H4 (cell line): ENCODE results near the gene KIRREL1. TPM values are rescaled to one million over a fixed set of nuclear protein-coding genes. Genes with fewer than 3 reads are reported as not detected.

ENCODE experiments used
- DNase-seq: peaks from one replicate; pipeline ENCODE4 v3.0.0-alpha.2; 2015; ENCODE audit warnings: low spot score
- total RNA-seq: library from RNA; depleted of rRNA; stranded (reverse); fragments of >200 nt; shearing (Covaris generic); gene quantifications from 2 replicates; pipeline ENCODE4 v1.2.3, GENCODE V29; 2014

The KIRREL1 gene
- total RNA-seq, 1 experiment from 2014 or later = 38.4 TPM

- DNase-seq = no peak
These were observed 18.1 kb upstream of the KIRREL1 start for GRCh38 chr1:157975228-157975950.

DNA sequence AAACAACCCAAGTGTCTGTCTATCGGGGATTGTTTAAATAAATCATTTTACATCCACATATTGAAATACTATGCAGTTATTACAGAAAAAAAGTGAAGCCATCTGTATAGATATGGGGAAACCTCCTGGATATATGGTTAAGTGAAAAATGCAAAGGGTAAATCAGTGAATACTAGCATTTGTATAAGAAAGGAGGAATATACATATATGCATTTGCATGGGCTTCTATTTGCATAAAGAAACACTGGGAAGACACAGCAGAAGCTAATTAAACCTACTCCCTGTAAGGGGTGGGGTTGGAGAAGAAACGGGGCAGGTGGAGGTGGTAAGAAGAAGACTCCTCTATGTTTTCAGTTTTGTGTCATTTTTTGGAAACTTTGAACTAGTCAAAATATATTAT is 16.6 kb upstream of the KIRREL1 start:
- DNase-seq = no peak

DNA sequence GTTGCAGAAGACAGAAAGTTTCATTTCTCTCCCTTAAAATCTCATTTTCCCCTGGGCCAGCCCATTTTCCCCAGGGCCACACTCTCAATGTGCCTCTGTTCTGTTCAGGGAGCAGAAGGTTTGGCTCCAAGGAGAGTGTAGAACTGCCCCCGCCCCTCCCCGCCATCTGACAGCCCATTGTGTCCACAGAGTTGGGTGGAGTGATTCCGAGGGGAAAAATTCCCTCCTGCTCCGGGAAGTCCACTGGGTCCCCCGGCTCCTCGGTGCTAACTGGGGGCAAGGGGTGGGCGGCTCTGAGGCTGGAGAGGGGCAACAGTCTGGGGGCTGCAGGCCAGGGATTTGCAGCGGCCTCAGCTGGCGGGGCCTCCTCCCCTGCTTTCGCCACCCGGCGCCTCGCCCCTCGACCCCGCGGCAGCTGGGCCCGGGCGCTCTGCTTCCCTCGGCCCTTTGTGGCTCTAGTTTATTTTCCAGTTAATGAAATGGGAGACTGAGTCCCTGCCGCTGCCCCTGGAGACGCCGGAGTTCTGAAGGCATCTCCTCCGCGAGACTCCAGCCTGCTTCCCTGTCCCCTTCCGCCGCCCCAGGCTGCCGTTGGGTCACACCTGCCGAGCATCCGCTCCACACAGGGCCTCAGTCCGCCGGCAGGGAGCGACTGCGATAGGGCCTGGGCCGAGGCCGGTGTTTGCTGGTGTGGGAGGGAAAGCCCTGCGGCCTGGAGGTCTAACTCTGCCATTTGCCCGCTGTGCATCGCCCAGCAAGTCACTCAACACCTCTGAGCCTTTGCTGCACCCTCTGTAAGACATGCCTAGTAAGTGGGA is 14.7 kb upstream of the KIRREL1 start:
- no peak for DNase-seq

DNA sequence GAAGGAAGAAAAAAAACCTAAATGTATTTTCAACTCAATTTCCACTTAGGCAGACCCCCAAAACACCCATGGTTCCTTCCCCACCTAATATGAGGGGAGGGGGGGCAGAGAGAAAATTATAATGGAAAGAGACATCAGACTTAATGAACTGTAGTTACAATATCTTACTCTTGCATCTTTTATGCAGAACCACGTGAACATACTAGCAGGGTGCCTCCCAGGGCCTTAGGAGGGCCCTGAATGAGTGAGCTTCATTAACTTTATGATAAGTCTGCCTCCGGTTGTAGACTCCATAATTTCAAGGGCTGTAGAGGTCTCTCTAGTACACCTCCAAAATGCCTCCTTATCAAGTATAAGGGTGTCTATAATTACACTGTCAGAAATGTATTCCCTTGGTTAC is 11.3 kb upstream of the KIRREL1 start:
- no peak for DNase-seq

GRCh38 chr1:157983787-157984186 is 9.7 kb upstream of the KIRREL1 start:
- DNase-seq = no peak

- DNase-seq = no peak
These were observed 9.0 kb upstream of the KIRREL1 start for GRCh38 chr1:157984469-157984868.

GRCh38 chr1:157985473-157985872 is 8.0 kb upstream of the KIRREL1 start:
- DNase-seq = no peak

DNA sequence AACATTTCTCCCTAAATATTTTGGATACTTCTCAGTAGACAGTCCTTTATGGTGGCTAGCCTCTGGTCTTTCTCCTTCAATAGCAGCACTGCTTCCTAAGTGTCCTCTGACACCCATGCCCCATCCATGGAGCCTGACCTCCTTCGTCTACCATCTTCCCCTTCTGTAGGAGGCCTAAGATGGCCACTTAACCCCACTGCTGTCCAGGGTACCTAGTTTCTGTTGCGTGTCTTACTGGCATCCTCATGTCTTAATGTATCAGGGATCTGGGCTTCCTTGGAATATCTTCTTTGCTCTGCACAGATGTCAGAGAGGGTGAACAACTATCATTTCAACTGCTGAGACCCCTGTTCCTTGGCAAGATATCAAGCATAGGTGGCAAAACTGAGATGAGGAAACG is 5.4 kb upstream of the KIRREL1 start:
- DNase-seq = no peak

GRCh38 chr1:157992031-157992832 is 1.2 kb upstream of the KIRREL1 start:
- DNase-seq = peak; percentile 57

- DNase-seq = peak; percentile 42
These were observed 655 bp upstream of the KIRREL1 start for GRCh38 chr1:157992833-157993146.

DNA sequence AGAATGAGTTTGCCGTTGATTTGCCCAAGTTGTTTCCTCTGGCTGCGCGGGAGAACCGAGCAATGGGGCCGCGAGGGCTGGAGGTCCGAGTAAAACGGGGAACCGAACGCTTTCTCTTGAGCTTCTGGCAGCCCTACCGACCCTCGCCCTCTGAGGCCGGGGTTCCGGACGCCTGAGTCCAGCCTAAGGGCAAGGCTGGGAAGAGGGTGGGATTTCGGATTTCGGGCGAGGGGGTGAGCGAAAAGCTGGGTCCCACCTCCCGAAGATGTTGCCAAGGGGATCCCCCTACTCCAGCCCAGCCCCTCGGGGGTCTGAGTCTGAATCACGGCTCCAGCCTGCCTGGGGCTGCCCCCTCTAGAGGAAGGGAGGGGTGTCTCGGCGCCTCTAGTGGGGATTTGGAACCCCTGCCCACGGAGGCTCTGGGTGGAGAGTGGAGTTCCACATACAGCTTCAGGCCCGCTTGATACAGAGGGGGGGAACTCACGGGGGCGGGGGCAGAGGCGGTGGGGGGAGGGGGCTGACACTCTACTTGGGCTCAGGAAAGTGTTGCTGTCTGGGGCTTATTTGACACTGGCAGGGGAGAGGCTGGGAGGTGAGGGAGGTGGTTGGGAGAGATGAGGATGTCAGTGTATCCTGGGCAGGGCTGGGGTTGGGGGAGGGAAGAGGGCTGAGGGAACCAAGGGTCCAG is 617 bp downstream of the KIRREL1 start:
- DNase-seq = no peak

DNA sequence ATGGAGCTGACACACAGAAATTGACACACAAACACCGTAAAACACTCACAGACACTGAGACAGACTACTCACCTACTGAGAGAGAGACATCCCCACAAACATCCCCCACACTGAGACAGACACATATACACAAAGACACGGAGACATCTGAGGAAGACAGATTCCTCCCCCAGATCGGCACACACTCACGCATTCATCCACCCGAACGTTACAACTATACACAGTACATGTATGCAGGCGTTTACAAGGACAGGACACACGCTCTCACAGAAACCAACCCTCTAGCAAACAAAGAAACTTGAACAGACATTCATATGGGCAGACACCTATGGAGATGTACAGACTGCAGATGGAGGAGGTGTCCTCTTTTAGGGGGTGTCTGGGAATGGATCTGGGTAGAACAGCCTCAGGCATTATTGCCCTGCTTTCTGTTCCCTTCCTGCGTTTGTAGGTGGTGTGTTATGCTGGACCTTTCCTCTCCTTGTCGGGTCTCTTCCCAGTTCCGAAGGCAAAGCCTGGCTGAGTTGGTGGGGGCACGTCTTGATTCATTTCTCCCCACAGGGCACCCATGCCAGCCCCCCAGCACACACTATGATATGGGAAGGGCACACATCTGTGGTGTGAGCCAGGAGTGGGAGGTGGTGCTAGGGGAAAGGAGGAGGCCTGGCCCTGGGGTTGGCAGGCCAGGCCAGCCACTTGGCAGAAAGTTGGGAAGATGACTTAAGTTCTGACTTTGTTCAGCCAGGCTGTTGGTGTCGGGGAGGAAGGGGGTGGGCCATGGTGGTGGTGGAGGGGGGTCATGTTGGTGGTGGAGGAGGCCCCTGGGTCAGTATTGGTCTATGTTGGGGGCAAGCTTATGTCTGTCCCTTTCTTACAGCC is 1.5 kb downstream of the KIRREL1 start:
- DNase-seq = no peak

DNA sequence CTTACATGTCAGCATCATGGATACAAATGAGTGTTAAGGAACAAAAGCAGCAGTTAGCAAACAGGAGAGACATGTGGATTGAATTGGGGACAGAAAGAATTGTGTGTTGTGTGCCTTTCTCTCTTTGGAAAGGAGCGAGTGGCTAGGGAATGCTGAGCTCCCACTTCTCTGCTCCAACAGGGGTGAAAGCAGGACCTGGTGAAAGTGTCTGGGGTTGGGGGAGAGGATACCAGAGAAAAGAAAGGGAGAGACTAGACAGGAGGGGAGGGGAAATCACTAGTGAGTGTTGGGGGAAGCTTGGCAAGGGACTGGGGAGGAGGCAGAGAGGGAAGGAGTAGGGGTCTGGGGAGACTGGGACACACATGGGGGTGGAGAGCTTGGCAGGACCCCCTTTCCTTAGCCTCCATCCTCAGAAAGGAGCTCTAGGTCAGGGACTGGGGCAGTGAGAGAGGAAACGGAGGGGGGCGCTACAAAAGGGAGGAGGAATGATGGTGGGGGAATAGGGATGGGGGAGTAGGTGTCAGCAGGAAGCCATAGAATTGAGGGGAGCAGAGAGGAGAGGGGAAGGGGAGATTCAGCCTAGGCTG is 2.2 kb downstream of the KIRREL1 start:
- no peak for DNase-seq

- DNase-seq = no peak
These were observed 3.0 kb downstream of the KIRREL1 start for GRCh38 chr1:157996433-157996832.

DNA sequence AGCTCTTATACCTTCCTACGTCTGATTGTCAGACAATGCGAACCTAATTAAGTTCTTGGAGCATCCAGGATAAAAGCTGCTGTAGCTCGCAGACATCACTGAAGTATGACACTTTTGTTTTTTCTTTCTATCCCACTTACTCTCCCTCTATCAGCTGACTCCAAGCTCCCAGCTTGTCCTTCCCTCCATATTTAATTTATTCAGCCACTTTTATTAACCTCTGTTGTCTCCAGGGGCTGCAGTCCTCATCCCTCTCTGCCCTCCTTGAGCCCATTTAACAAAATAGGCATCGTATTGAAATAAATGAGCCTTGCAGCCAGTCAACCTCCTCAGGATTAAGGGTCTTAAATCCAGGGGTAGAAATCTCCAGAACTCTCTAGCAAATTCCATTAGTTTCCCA is 7.1 kb downstream of the KIRREL1 start:
- DNase-seq = no peak

- peak; percentile 26 for DNase-seq
These were observed 8.7 kb downstream of the KIRREL1 start for GRCh38 chr1:158002022-158002630.

DNA sequence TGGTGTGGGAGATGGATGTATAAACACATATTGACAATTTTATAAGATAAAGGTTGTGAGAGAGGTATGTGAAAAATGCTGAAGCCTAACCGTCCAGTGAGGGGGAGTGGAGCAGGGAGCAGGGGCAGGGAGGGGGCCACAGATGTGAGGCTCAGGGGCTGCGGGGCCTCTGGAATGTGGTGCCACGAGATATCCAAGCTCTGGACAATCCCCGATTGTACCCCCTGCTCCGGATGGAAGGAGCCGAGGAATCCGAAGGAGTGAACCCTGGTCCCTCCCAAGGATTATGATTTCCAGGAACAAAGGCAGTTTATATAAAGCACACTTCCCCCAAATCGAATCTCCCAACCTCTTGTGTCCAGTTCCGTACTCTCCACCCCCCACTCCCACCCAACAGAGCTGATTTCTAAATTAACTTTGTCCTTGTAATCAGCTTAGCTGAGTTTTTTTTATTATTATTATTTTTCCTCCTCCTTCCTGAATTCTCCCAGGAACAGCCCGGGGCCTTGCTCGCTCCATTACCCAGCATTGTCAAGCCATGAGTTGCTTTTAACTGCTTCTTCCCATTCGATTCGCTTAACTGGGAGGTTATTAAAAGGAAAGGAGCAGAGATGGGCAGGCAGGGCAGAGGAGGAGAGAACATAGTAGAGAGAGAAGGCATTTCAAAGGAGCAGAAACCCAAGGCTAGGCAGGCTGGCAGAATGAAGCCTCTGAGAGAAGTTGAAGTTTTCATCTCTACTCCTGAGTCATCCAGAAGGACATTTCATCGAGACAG is 9.4 kb downstream of the KIRREL1 start:
- no peak for DNase-seq

DNA sequence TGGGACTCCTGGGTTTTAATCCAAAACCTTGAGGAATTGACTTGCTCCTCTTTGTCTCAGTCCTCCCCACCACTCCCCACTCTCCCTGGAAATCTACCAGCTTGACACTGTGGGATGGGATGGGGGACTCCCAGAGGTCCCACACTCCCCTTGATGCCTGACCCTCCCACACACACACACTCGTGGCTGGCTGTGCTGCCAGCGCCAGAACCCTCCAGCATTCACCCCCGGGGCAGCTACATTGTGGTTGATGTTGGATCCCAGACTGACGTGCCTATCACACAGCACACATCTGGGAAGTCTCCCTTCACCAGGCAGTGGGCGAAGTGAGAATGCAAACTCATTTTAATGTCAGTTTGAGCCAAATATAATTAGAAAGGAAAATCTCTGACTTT is 10.0 kb downstream of the KIRREL1 start:
- peak; percentile 18 for DNase-seq

GRCh38 chr1:158005224-158005623 is 11.8 kb downstream of the KIRREL1 start:
- no peak for DNase-seq
